IMR-90 (cell line): ENCODE measurements around the gene SRRM3. TPM values are rescaled to one million over a fixed set of nuclear protein-coding genes. Genes with fewer than 3 reads are reported as not detected.

Experiments used
- ATAC-seq: fragments of 200-7000 bp; cut with Tn5 transposase; 2 replicates; pipeline ENCODE4 v1.9.1; 2020; ENCODE audit warnings: low read depth, mild to moderate bottlenecking, moderate library complexity
- BruUV-seq: library from RNA; stranded (reverse); fragments of 400-500 nt; replicated peaks from 2 replicates; lab custom pipeline; 2021; lab: Mats Ljungman, UMichigan
- CTCF ChIA-PET: fragments of 300-600 bp; formaldehyde crosslinking; extraction: SDS; loops from one replicate; lab custom pipeline; 2021; ENCODE audit warnings: antibody characterized with exemption; lab: Yijun Ruan, JAX
- POLR2A ChIA-PET: fragments of 300-600 bp; sonication (Branson Sonifier 250); formaldehyde crosslinking; loops from one replicate; lab custom pipeline; 2022; ENCODE audit warnings: antibody characterized with exemption; ENCODE audit not compliant: unreplicated experiment; lab: Charles Lee
- DNase-seq: peaks from one replicate; pipeline ENCODE4 v3.0.0; 2013
- H2AFZ ChIP-seq: replicated peaks from 2 replicates; pipeline ENCODE3; 2013; ENCODE audit warnings: low read length, mild to moderate bottlenecking; ENCODE audit not compliant: poor library complexity
- H2AK5ac ChIP-seq: 2 replicates; pipeline ENCODE4 v1.6.1; 2013; ENCODE audit warnings: low read depth, low read length, inconsistent platforms
- H2AK9ac ChIP-seq: replicated peaks from 2 replicates; pipeline ENCODE3; 2013; ENCODE audit warnings: mild to moderate bottlenecking, low read depth, low read length, moderate library complexity; ENCODE audit not compliant: poor library complexity
- H2BK120ac ChIP-seq: 2 replicates; pipeline ENCODE4 v1.6.1; 2013; ENCODE audit warnings: low read depth, low read length, inconsistent platforms
- H2BK15ac ChIP-seq: 3 replicates; pipeline ENCODE4 v1.6.1; 2013; ENCODE audit warnings: low read depth, low read length, inconsistent platforms
- H2BK20ac ChIP-seq: 2 replicates; pipeline ENCODE4 v1.6.1; 2013; ENCODE audit warnings: low read depth, mild to moderate bottlenecking, inconsistent platforms, low read length, moderate library complexity
- H2BK5ac ChIP-seq: 2 replicates; pipeline ENCODE4 v1.6.1; 2013; ENCODE audit warnings: mild to moderate bottlenecking, low read depth, low read length, inconsistent platforms; ENCODE audit not compliant: poor library complexity, severe bottlenecking
- H3K14ac ChIP-seq: replicated peaks from 2 replicates; pipeline ENCODE4 v1.6.1; 2013; ENCODE audit warnings: low read depth, low read length, inconsistent platforms
- H3K18ac ChIP-seq: 2 replicates; pipeline ENCODE4 v1.6.1; 2013; ENCODE audit warnings: low read depth, low read length, control low read depth
- H3K23ac ChIP-seq: 2 replicates; pipeline ENCODE4 v1.6.1; 2013; ENCODE audit warnings: low read depth, low read length, inconsistent platforms
- H3K27ac ChIP-seq: 2 replicates; pipeline ENCODE4 v1.5.1; 2013; ENCODE audit warnings: mild to moderate bottlenecking, control low read depth, low read length; ENCODE audit not compliant: insufficient read depth
- H3K27me3 ChIP-seq: 2 replicates; pipeline ENCODE4 v1.6.1; 2013; ENCODE audit warnings: low read length; ENCODE audit not compliant: control insufficient read depth, insufficient read depth
- H3K36me3 ChIP-seq: 2 replicates; pipeline ENCODE4 v1.6.1; 2013; ENCODE audit warnings: low read length, mixed read lengths; ENCODE audit not compliant: control insufficient read depth, insufficient read depth
- H3K4ac ChIP-seq: 2 replicates; pipeline ENCODE4 v1.6.1; 2013; ENCODE audit warnings: low read depth, low read length, inconsistent platforms
- H3K4me1 ChIP-seq: 2 replicates; pipeline ENCODE4 v1.6.1; 2013; ENCODE audit warnings: low read length, mixed read lengths; ENCODE audit not compliant: control insufficient read depth, insufficient read depth
- H3K4me2 ChIP-seq: 2 replicates; pipeline ENCODE4 v1.6.1; 2013; ENCODE audit warnings: low read depth, mild to moderate bottlenecking, control low read depth, low read length, moderate library complexity
- H3K4me3 ChIP-seq: 2 replicates; pipeline ENCODE4 v1.5.1; 2013; ENCODE audit warnings: low read depth, mild to moderate bottlenecking, control low read depth, low read length, moderate library complexity; ENCODE audit not compliant: insufficient read depth
- H3K56ac ChIP-seq: 2 replicates; pipeline ENCODE4 v1.6.1; 2013; ENCODE audit warnings: low read length, inconsistent platforms; ENCODE audit not compliant: insufficient read depth; ENCODE audit errors: extremely low read depth
- H3K79me1 ChIP-seq, 2 experiments: 2 replicates each; pipeline ENCODE4 v1.6.1; 2013; ENCODE audit warnings: low read length in 2 of 2, inconsistent platforms in 1 of 2, low read depth in 1 of 2
- H3K9ac ChIP-seq: 2 replicates; pipeline ENCODE4 v1.6.1; 2013; ENCODE audit warnings: low read depth, low read length, control low read depth
- H3K9me1 ChIP-seq: 2 replicates; pipeline ENCODE4 v1.6.1; 2013; ENCODE audit warnings: low read length, inconsistent platforms; ENCODE audit not compliant: insufficient read depth
- H3K9me3 ChIP-seq: 2 replicates; pipeline ENCODE4 v1.6.1; 2013; ENCODE audit warnings: low read length; ENCODE audit not compliant: control insufficient read depth, insufficient read depth
- H4K20me1 ChIP-seq: 2 replicates; pipeline ENCODE4 v1.6.1; 2013; ENCODE audit warnings: low read length, inconsistent platforms; ENCODE audit not compliant: insufficient read depth
- H4K5ac ChIP-seq: 2 replicates; pipeline ENCODE4 v1.6.1; 2013; ENCODE audit warnings: mild to moderate bottlenecking, low read depth, low read length, control low read depth
- H4K8ac ChIP-seq, 2 experiments: 2 replicates each; pipeline ENCODE4 v1.6.1; 2013; ENCODE audit warnings: low read depth in 2 of 2, low read length in 2 of 2, control low read depth in 1 of 2, inconsistent platforms in 1 of 2
- H4K91ac ChIP-seq: 2 replicates; pipeline ENCODE4 v1.6.1; 2013; ENCODE audit warnings: low read depth, low read length, inconsistent platforms; ENCODE audit not compliant: insufficient read depth
- ELK1 ChIP-seq: fragments of 150-350 bp; IDR thresholded peaks from 2 replicates; pipeline ENCODE4 v1.6.1; 2016; ENCODE audit warnings: low read depth, mild to moderate bottlenecking, low read length, moderate library complexity, borderline replicate concordance
- WGBS, 2 experiments: methylation state at CpG; one replicate each; pipeline versions ENCODE4 v1.1.5 to v1.1.7; 2013; ENCODE audit warnings: missing lambda C conversion rate in 2 of 2; ENCODE audit not compliant: insufficient read length in 1 of 2; ENCODE audit errors: extremely low coverage in 2 of 2; 5-methylcytosine and 5-hydroxymethylcytosine counted together
- dilution Hi-C: fragments of 300-500 bp; cut with HindIII; formaldehyde crosslinking; loops from one replicate; pipeline ENCODE4 v1.14.3; 2018; ENCODE audit warnings: low sequenced_read_pairs; ENCODE audit not compliant: unreplicated experiment
- in situ Hi-C: fragments of 300-500 bp; cut with MboI; formaldehyde crosslinking; loops from 3 replicates; pipeline ENCODE4 v1.14.3; 2019; ENCODE audit warnings: low sequenced_read_pairs, inconsistent platforms, mixed read lengths
- intact Hi-C: fragments of 100-400 bp; cut with micrococcal nuclease; formaldehyde crosslinking; loops from 2 replicates; pipeline ENCODE4 v1.10.0; 2022
- polyA plus RNA-seq, 3 experiments: library from polyadenylated mRNA; depleted of rRNA; stranded (reverse); fragments of >200 nt; gene quantifications; 2 replicates each; pipeline ENCODE4 v1.2.3, GENCODE V29; 2012; ENCODE audit warnings: low replicate concordance in 1 of 3
- total RNA-seq: library from RNA; depleted of rRNA; stranded (reverse); fragments of >200 nt; gene quantifications from 2 replicates; pipeline ENCODE4 v1.2.3, GENCODE V29; 2012

SRRM3 gene
- total and polyA plus RNA-seq, 2 of the 4 experiments (the other 2 are of a cell fraction), result 0.18 to 2.5 TPM

DNA sequence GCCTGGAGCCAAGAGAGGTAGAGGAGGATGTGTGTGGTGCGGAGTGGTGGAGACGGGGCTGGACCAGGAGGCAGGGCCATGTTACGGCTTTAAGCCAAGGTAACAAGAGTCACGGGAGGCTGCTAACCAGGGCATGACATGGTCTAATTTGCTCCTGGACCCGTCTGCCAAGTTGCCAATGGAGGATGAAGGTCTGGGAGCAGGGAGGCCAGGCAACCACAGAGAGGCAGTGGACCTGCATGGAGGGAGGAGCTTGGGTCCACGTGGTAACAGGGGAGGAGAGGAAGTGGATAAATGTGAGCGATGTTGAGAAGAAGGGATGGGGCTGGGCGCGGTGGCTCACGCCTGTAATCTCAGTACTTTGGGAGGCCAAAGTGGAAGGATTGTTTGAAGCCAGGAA lies 31.0 kb downstream of the SRRM3 start:
- H3K56ac ChIP-seq, result no peak overlapping the region
- H4K5ac ChIP-seq, result no peak overlapping the region
- H3K4me2 ChIP-seq, result no peak overlapping the region
- peaks cover 24% of the 10 kb centered on the region for H3K27me3 ChIP-seq
- 71% methylated on average over 6 of the region's 10 CpGs; no CpG with 5 or more reads in 1 of the 2 experiments for WGBS, 2 experiments
- no peak overlapping the region for H4K8ac ChIP-seq
- H3K9me1 ChIP-seq, result no peaks in the 10 kb centered on the region
- H3K14ac ChIP-seq, result no peak overlapping the region
- no peak overlapping the region for H2AK5ac ChIP-seq
- H3K4me1 ChIP-seq, result no peaks in the 10 kb centered on the region
- dilution Hi-C loops, result no loop called here
- no peak overlapping the region for H3K9ac ChIP-seq
- no peak overlapping the region for H2AFZ ChIP-seq
- ChIA-PET POLR2A (no interaction called here), CTCF (interaction anchor here (0.6 kb wide), 1 partner anchor 250 kb away, joined by 4 read pairs; no protein-coding TSS in a partner anchor)
- H3K27ac ChIP-seq, result no peak overlapping the region
- H4K20me1 ChIP-seq, result no peaks in the 10 kb centered on the region
- no peaks in the 10 kb centered on the region for H3K9me3 ChIP-seq
- H2AK9ac ChIP-seq, result no peak overlapping the region
- in situ Hi-C loops, result no loop called here
- H3K36me3 ChIP-seq, result no peaks in the 10 kb centered on the region
- H3K18ac ChIP-seq, result no peak overlapping the region
- H3K23ac ChIP-seq, result no peak overlapping the region
- no peak overlapping the region for H3K4me3 ChIP-seq
- BruUV-seq, result no TSS peak
- H2BK15ac ChIP-seq, result no peak overlapping the region
- H2BK20ac ChIP-seq, result no peak overlapping the region
- no peak overlapping the region for H4K91ac ChIP-seq
- no peak overlapping the region for H2BK5ac ChIP-seq
- intact Hi-C loops, result no loop called here
- no peak for DNase-seq
- no peaks in the 10 kb centered on the region for H3K79me1 ChIP-seq
- no peak overlapping the region for H2BK120ac ChIP-seq
- TF ChIP-seq ELK1, result no peak
- H3K4ac ChIP-seq, result no peak overlapping the region
- ATAC-seq, result no peak
